Stimulated activated CD8-positive, alpha-beta memory T cell treated with anti-CD3 and anti-CD28 coated beads, Interleukin-15, amount 100 ng/mL, for 1 hour (primary cell): Measurements from ENCODE around the gene DDR2.

Experiments used
- DNase-seq: peaks from one replicate; pipeline ENCODE4 v3.0.0-alpha.2; 2020; ENCODE audit warnings: low read depth

The DDR2 gene

DNA sequence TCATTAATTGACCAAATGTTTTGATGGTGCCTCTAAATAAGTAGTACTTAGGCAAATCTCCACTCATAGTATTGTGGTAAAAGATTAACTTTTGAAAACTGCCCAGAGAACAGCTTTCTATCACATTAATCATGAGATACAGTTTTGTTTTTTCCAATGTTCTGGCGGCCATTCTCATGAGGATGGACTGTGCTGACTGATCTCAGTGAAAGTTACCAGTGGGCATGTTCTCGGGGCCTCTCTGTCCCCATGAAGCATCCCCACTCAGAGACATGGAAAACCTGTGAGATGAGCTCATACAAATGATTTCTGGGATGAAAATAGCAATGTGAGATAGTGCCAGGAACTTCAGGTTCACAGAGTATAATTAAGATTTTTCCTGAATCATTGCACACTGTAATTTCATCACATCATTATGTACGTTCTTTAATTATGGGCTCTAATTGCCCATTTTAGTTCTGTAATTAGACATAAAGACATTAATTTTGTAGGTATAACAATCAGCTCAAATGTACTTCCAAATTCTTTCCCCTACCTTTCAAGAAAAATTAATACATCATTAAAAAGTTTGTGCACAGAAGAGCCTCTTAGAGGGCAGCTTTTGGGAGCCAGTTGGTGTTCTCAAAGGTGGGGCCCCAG is 40.5 kb downstream of the DDR2 start:
- DNase-seq = no peak

DNA sequence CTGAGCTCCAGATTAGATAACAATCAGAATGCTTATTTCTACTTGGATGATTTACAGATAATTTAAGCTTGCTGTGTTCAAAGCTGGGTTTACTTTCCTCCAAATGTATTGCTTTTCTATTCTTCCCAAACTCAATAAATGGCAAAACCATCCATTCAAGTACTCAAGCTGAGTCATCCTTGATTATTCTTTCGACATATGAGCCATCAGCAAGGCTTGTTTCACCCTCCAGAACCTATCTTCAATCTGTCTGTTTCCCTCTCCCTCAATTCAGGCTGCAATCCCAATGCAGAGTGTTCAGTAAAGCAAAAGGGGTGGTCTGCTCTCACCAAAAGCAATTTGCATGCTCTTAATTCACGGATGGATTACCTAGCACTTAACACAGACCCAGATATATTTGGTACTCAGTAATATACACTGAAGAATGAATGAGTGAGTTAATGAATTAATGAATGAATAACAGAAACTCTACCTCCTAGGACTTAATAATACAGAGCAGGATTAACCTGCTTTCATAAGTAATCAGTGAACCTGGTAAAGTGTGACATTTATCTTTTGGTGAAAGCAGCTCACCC is 41.9 kb downstream of the DDR2 start:
- DNase-seq = no peak

DNA sequence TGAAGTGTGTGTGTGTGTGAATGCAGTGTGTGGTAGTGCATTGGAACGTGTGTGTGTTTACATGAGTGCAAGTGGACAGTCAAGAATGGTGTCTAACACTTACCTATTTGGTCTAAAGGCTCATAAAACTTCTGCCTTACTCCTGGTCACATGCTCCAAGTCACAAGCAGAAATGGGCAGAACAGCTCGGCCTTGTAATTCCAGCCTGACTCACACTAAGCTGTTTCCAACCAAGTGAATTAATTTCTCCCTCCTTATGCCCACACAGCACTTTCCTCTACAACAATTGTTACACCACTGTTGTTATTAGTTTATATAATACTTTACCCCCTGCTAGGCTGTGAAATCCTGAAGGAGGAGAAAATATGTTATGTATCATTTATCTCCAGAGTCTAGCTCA is 43.8 kb downstream of the DDR2 start:
- DNase-seq = no peak

DNA sequence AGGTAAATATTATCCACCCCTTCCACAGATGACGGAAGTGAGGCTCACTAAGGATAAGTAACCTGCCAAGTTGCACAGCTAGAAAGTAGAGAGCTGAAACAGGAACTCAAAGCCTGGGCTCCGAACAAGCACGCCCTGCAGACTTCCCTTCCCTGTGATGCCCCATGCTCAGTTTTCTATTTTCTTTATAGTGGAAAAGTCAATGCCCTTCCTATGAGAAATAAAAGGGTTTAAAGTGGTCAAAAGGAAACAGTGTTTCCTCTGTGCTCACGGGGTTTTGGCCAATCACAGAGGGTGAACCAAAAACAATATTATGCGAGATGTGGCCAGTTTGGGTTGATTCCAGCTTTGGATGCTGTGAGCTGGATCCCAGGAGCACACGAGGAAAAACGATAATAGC is 44.5 kb downstream of the DDR2 start:
- DNase-seq = no peak

DNA sequence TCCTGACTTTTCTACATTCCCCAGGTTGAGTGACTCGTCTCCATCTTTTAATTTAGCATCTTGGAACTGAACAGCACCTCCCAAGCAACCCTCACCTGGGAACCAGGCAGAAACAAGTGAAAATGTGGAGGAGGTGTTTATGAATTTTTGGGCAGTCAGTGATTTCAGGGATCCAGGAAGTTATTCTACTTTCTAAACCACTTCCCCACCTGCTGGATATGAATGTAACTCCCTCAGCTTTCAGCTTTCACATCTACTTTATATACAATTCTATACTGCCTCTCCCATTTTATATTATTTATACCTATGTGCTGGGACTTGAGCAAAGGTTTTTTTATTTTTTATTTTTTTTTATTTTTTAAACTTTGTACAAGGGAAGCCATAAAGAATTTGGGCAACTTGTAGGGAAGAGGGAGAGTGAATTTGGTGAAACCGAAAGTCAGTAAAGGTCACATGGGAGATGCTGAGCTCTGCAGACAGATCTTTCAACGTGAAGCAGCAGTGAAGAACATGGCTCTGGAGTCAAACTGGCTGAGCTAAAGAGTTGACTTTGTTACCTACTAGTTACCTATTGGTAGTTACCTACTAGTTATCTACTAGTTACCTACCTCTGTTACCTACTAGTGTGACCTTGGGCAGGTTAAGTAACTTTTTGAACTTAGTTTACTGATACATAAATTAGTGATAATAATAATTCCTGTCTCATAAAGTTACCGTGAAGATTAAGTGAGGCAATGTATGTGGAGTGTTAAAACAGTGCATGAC is 45.5 kb downstream of the DDR2 start:
- DNase-seq = no peak

DNA sequence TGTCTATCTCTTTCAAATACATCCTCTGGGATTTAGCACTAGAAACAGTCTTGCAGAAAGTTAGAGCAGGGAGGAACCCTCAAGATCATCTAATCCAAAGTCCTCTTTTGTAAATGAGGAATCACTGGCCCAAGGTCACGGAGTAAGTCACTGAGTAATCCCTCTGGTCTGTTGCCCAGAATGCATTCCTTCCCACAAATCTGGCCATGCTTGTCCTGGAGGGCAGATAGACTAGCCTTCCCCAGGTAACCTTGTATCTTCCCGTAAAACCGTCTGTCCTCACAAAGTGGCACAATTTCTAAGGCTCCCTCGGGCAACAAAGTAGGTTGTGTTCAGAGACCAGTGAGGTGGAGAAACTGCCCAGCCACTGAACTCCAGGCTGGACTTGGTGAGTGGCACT is 46.2 kb downstream of the DDR2 start:
- DNase-seq = no peak

DNA sequence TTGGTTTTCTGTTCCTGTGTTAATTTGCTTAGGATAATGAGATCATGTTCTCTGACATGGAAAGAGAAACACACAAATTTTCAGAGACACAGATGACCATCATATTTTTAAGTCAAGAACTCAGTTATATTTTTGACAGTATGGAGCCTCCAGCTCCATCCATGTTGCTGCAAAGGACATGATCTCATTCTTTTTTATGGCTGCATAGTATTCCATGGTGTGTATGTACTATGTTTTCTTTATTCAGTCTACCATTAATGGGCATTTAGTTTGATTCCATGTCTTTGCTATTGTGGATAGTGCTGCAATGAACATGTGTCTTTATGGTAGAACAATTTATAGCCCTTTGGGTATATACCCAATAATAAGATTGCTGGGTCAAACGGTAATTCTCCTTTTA is 47.0 kb downstream of the DDR2 start:
- DNase-seq = no peak

DNA sequence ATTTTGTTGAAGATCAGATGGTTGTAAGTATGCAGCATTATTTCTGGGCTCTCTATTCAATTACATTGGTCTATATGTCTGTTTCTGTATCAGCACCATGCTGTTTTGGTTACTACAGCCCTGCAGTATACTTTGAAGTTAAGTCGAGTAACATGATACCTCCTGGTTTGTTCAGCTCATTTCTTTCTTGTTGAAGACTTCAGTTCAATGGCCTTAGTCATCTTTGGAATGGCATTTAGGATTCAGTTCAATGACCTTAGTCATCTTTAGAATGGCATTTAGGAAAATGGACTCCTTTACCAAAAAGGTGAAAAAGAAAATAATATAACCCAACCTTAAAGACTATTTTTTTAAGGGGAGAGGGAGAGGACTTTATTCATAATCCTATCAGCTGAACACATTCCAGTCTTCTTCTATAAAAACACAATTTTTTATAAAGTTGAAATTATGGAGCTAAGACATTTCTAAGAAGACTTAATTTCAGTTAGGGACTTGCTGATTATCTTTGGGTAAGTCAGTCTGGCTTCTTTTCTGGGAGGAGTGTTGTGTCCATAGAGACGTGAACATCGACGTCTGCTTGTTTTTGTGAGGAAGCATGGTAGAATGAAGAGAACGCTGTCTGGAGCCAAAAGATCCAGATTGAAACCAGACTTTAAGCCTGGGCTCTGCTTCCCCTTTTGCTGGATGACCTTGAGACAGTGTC is 48.3 kb downstream of the DDR2 start:
- DNase-seq = no peak

DNA sequence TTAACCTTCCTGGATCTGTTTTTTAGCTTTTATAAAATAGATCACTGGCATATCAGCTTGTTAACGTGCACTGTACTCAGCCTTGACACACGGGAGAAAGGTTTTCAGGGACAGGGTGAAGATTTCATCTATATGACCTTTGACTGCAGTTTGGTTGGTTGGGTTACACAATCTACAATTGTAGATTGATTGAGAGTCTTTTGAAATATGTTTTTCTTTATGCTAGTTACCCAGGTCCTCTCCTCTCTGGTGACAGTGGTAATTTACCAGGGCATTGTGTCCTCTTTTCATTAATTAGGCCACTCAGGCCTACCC is 48.8 kb downstream of the DDR2 start:
- no peak for DNase-seq

DNA sequence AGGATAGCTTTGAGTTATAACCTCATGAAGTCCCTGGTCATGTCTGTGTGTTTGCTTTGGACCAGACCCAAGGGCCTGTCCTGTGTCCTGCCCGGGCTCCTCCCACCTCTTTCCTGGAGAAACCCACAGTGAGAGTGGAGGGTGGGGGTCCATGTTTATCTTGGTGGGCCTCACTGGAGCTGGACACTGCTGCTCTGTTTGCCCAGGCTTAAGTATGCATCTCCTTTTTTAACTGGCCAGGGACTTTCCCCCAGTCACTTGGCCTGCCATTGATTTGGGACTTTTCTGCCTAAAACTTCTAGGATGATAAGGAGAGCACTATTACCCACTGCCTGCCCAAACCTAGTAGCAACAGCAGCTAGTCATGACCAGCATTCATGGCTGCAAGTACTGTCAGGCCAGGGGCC is 49.8 kb downstream of the DDR2 start:
- DNase-seq = no peak

DNA sequence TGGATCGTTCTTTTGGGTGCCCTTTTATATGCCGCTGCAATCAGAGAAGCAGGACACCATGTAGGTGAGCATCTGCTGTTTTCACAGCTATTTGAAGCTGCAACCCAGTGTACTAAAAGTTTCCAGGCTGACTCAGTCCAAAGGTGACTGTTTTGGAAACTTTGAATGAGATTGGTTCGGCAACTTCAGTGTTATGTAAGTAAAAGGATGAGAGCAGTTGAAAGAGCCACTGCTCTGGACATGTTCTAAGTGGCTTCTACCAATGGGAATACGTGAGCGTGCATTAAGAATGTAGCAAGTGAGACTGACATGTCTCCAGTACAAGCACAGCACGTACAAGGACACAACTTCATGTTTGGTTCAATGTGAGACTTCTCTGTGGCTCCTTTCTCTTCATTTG is 55.6 kb downstream of the DDR2 start:
- no peak for DNase-seq

DNA sequence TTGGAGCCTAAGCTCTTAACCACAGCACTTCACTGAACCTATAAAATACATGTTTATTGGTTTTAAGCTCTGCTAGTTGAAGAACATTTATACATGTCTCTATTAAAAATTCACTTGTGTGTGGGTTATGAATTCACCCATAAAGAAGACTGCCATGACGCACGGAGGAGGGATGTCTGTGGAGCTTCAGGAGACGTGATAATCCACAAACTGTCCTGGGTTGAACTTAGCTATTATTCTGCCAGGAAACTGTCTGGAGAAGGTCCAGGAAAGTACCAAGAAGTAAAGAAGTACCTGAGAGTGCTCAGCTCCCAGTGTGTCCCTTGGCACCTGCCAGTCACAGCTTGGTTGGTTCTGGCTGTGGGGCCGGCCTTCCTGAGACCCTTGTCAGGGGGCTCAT is 56.3 kb downstream of the DDR2 start:
- no peak for DNase-seq

DNA sequence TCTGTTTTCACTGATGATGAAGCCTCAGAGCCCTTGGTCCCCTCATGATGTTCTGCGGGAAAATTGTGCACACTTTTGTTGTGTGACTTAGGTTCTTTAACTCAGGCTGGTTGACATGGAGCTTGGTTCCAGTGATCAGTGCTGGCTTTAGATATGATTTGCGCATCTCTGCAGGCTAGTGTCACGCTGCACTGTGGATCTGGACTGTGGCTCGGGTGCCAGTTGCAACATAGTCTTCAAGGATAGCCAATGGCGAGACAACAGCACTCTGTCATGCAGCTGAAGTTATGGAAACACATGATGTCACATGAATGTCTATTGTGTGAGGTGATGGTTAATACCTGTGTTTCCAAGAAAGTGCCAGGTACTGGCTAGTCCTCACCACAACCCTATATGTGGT is 56.7 kb downstream of the DDR2 start:
- DNase-seq = no peak

DNA sequence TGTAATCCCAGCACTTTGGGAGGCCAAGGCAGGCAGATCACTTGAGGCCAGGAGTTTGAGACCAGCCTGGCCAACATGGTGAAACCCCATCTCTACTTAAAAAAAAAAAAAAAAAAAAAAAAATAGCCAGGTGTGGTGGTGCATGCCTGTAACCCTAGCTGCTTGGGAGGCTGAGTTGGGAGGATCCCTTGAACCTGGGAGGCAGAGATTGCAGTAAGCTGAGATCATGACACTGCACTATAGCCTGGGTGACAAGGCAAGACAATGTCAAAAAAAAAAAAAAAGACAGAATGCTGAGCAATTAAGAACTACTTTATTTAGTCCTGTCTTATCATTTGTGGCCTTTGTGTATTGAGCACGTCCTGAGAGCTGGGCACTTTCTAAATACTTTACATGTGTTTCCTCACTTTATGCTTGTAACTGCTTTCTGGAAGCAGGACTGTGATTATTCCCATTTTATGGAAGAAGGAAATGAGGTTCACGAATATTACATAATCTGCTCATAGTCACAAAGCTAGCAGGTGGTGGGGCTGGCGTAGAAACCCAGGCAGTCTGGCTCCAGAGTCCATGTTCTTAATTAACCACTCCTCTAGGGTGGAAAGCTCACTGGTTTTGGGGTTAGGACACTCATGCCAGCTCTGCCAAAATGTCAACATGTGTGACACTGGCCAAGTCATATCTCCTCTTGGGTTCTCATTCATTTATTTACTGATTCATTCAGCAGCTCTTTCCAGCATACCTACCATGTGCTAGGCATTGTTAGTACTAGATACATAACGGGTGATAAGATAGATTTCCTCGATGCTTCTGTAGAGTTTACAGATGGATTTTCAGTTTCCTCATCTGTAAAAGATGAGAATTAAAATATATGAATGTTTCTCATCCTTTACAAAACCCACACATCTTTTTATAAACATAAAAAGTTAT is 57.7 kb downstream of the DDR2 start:
- no peak for DNase-seq

DNA sequence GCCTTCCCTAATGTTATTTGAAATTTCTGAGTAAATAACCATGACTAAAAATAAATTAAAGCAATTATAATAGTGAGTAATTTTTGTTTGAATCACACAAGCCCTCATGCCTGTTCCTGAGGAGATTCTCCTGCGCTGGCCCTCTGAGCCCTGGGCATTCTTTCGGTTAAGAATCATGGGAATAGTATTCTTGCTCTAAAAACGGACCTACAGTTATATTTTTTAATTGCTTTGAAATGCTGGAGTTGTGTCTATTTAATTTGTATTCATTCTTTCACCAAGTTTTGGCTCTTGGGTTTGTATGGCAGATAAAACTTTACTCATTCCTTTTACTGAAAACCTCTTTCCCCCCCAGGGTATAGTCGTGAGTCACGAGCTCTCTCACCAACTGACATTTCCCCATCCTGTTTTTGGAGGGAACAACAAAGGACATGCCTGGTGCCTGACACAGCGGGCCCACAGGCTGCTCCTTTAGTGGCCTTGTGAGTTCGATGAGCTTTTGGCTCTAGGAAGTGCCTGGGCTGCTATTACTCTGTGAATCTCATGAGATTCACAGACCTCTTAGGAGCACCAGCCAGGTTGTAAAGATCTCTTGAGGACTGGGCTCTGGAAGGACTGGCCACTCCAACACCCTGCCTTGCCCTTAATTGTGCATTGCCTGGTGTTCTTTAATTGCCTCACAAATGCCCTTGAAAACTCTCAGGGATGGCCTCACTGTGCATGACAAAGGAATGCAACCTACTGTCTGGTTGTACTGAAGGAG is 58.6 kb downstream of the DDR2 start:
- DNase-seq = no peak

DNA sequence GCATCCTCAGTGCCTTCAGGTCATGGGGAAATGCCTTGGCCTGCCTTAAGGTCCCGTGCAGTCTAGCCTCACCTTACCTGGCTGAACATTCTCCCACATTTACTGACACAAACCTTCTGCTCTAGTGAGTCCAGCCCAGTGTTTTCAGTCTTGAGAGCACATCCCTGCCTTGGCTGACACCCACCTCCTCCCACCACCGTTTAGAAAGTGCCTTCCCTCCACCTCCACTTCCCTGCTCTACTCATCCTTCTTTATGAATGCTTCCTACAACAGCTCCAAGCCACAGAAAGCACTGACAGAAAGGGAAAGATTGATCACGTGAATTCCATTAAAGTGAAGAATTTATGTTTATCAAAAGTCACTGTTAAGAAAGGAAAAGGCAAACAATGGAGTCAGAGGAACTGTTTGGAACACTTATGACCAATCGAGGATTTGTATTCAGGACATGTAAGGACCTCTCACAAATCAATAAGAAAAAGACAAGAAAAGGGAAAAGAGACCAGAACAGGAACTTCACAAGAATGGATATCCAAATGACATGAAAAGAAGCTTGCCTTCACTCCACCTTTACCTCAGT is 59.8 kb downstream of the DDR2 start:
- no peak for DNase-seq

DNA sequence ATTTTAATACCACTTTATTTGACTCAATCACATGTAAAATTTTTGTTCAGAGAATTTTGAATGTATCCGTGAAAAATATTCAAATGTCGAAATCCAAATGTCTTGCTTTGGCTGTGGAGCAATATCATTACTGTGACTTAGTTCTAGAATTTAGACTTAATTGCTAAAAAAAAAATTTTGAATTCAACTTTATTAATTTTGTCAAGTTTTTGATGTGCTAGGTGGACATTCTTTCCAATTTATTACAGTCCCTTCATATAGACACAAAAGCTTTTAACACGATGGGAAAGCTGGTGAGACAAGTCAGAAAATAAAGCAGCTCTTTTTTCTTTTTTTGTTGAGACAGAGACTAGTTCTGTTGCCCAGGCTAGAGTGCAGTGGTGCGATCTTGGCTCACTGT is 62.6 kb downstream of the DDR2 start:
- DNase-seq = no peak

DNA sequence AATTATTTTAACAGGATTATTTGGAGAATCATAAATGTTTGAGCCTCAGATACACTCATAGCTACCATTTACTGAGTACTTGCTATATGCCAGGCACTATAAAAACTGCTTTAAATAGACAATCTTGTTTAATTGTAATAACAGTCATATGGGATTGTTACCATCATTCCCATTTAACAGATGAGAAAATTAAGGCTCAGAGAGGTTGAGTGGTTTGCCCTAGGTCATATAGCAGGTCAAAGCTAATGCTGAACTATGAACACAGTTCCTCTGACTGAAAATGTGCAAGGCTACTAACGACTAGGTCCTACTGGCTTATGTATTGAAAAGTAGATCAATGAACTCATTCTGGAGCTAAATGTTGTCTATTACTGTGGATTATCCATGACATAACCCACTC is 63.4 kb downstream of the DDR2 start:
- DNase-seq = no peak

DNA sequence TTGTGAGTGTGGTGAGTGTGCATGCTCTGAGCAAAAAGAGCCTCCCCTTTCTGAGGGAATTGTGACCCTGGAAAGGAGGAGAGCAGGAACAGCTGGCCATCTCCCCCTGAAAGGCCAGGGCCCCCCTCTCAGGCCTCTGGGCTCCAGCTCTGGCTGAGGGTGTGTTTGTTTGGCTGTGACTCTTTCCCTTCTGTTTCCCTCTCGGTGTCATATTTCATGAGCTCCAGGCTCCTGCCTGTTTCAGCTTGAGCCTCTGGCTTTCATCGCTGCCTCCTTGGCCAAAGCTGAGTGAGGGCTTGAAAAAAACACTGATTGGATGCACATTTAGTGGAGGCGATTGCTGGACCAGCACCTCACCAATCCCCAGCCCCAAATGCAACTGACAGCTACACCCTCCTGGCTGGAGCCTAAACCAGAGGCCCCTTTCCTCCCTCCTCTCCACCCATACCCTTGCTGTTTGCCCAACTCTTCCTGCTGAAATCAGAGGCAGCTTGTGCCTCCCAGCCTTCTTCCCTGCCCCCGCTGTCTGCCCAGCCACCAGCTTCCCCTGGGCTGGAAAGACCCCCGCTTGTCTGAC is 64.1 kb downstream of the DDR2 start:
- DNase-seq = no peak

DNA sequence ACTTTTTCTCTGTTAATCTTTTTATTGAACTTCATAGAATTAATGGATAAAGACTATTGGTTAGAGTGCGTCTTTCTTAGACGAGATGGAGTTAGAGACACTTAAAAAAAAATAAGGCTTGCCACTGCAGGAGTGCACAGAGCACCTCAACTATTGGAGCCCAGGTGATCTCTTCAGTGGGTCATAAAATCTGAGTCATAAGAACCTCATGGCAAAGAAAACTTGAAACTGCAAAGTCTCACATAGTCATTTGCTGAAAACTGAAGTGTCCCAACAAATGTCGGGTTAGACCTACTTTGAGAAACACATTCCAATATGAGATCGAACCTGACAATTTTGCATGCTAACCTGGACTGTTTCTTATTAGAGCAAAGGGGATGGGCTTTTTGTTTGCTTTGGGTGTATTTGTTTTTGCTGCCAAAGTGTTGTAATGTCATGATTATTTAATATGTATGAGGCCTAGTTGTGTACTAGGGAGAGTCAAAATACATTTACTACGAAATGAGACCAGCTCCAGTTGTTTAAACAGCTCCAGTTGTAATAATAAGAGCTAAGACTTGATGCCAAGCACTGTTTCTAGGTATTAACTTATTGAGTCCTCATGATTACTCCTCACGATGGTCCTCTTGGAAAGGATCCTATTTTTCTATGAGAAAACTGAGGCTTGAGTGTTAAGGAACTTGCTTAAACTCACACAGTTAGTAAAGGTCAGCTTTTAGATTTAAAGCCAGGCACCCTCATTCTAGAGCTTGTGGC is 65.1 kb downstream of the DDR2 start:
- no peak for DNase-seq
